Erythroblast (primary cell): ENCODE measurements around the gene FANCC.

Source experiments
- GATA1 ChIP-seq: IDR thresholded peaks from 2 replicates; pipeline ENCODE4 v1.6.1; 2011; ENCODE audit warnings: low read depth, mild to moderate bottlenecking, control low read depth, low read length, moderate library complexity
- POLR2A ChIP-seq: IDR thresholded peaks from 2 replicates; pipeline ENCODE4 v1.6.1; 2011; ENCODE audit warnings: mild to moderate bottlenecking, low read length

DNA sequence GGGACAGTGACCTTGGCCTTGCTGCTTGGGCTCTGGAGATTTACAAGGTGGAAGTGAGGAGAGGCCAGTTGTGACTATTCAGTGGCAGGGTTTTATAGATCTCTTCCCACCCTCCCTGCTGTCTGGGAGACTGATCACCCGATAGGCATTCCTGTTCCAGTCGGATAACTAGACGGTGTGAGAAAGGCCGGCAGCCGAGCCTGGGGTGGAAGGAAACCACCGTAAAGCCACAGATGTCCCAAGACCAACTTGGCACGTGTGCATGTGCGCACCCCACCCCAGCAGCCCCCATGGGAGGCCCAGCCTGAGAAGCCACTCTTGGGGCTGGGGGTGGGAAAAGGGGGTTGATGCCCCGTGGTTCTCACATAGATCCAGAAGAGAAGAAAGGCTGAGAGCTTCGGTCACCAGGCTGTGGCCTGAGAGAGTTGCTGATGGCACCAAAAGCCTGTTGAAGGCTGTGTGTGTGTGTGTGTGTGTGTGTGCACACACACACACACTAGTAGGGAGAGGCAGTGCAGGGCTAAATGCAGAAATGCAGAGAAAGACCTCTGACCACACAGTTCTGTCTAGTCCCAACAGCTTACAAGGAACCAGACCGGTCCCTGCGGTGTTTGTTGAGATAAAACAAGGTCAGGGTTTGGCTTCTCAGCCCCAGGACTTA lies 225.8 kb downstream of the FANCC start:
- no peak for TF ChIP-seq POLR2A
- TF ChIP-seq GATA1, result no peak
